ENCODE results near the gene SLC2A13.

SLC2A13 gene

DNA sequence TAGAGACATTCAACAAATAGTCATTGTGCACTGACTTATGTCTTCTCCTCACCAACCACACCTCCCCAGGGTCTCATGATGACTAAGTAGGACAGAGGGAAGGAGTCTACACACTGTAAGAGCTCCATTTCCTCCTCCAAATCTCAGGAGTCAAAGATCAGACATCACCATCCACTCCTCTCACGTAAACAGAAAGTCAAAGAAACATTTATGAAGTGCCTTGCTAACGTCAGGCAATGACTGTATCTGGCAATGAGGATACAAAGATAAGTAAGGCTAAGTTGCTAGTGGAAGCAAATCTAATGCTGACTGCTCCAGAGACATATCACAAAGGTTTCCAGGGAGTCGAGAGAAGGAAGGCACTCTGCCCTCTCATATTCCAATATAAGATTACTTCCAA, 88.9 kb downstream of the SLC2A13 start:
- no peak overlapping the region for H3K4me3 ChIP-seq (ENCODE audit: low read depth, low read length)
- TF ChIP-seq, protein P1, sequence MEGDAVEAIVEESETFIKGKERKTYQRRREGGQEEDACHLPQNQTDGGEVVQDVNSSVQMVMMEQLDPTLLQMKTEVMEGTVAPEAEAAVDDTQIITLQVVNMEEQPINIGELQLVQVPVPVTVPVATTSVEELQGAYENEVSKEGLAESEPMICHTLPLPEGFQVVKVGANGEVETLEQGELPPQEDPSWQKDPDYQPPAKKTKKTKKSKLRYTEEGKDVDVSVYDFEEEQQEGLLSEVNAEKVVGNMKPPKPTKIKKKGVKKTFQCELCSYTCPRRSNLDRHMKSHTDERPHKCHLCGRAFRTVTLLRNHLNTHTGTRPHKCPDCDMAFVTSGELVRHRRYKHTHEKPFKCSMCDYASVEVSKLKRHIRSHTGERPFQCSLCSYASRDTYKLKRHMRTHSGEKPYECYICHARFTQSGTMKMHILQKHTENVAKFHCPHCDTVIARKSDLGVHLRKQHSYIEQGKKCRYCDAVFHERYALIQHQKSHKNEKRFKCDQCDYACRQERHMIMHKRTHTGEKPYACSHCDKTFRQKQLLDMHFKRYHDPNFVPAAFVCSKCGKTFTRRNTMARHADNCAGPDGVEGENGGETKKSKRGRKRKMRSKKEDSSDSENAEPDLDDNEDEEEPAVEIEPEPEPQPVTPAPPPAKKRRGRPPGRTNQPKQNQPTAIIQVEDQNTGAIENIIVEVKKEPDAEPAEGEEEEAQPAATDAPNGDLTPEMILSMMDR (IDR thresholded peaks at IDR 0.05; ENCODE audit: low read depth, low read length, missing control alignments) = no peak
- no peak for DNase-seq (ENCODE audit: low read depth)

DNA sequence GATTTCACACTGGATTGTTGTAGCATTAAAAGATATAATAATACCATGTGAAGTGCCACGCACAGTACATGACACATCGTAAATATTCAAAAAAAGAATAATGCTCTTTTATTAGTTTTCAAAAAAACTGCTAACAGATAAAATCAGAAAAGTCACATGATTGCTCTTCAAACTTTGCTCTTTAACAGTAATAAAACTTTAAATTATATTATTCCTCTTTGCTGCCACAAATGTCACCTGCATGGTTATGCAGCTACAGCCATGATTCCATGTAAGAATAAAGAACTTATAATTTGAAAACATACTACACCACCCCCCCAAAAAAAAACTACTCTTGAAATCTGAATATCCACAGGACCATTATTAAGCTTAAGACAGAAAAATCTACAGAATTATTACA, 90.0 kb downstream of the SLC2A13 start:
- no peak for DNase-seq (ENCODE audit: low read depth)
- H3K4me3 ChIP-seq (ENCODE audit: low read depth, low read length) = no peak overlapping the region
- TF ChIP-seq, protein P1 (IDR thresholded peaks at IDR 0.05; ENCODE audit: low read depth, low read length, missing control alignments) = no peak

DNA sequence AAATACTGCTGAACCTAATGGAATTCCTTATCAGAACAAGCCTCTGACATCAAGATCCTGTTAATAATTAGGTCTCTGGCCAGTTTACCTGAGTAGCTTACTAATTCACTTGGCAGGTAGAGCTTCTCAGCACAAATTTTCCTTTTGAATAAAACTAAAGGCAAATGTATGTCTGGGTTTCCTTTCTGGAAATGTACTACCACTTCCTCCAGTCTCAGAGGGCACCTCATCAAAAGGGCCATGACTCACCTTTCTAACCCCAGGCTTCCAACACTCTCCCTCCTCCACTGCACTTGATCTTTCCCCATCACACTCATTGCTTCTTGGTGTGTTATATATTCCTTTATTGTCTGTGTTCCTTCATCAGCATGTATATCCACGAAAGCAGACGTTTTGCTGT, 90.5 kb downstream of the SLC2A13 start:
- no peak for DNase-seq (ENCODE audit: low read depth)
- H3K4me3 ChIP-seq (ENCODE audit: low read depth, low read length) = no peak overlapping the region
- TF ChIP-seq, protein P1 (IDR thresholded peaks at IDR 0.05; ENCODE audit: low read depth, low read length, missing control alignments) = no peak

DNA sequence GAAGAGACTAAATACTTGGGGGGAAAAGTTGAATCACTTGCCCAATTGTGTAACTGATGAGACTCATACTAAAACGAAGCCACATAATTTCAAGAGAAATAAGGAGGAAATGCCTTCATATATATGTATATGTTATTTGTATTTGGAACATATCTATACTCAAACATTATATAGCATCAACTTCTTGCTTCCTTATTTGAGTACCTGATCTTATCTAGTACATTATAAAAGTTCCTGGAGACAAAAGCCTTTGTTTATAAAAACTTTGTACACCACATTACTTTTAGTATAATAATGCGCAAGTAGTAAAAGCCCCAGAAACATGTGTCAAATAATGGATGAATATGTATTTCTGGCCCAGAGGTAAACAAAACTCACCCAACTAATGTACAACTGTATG, 92.0 kb downstream of the SLC2A13 start:
- H3K4me3 ChIP-seq (ENCODE audit: low read depth, low read length) = no peak overlapping the region
- TF ChIP-seq, protein P1 (IDR thresholded peaks at IDR 0.05; ENCODE audit: low read depth, low read length, missing control alignments) = no peak
- no peak for DNase-seq (ENCODE audit: low read depth)

DNA sequence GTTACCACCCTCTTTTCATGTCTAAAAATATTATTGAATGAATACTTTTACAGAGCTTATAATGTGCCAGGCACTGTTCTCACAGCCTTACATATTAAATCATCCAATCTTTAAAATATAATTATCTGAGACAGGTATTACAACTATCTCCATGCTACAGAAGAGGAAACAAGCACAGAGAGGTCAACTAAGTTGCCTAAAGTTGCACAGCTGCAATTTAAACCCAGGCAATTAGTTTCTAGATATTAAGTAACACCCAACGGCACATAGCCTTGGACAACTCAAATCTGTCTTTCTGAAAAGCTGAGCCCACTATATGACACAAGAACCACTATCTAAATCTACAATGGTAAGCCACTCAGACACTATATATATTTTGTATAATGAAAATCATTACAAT, 92.6 kb downstream of the SLC2A13 start:
- no peak overlapping the region for H3K4me3 ChIP-seq (ENCODE audit: low read depth, low read length)
- TF ChIP-seq, protein P1 (IDR thresholded peaks at IDR 0.05; ENCODE audit: low read depth, low read length, missing control alignments) = no peak
- DNase-seq (ENCODE audit: low read depth) = no peak

DNA sequence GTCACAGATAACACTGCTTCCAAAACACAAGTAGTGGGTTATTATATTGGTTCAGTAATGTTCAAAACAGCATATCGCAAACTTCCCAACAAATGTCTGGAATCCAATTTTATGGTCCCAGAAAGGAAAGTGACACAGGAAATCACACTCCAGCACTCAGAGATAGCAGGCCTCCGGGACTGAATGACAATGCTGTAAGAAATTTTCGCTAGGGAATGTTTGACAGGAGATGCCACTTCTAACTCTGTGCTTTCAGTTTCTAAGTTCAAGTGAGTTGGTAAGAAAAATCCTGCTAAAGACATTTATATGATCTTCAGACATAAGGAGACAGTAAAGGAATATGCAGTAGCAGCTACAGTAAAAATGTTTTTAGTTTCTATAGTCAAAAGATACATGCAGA, 93.2 kb downstream of the SLC2A13 start:
- no peak for DNase-seq (ENCODE audit: low read depth)
- no peak overlapping the region for H3K4me3 ChIP-seq (ENCODE audit: low read depth, low read length)
- TF ChIP-seq, protein P1 (IDR thresholded peaks at IDR 0.05; ENCODE audit: low read depth, low read length, missing control alignments) = no peak

DNA sequence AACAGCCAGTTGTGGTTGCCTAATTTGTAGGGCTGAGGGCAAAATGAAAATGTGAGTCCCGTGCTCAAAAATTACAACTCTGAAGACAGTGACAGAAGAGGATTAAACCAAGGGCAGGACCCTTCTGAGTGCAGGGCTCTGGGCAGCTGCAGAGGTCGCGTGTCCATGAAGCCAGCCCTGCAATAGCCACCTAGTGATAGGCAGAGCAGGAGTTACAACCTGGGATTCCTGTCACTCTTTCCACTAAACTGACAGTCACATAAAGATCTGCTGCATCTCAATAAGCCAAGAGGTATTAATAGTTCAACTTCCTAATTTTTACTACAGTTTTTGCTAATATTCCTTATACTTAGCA, 94.1 kb downstream of the SLC2A13 start:
- no peak overlapping the region; the same call in 1 of the 2 replicates for H3K4me3 ChIP-seq (ENCODE audit: low read depth, low read length)
- DNase-seq (ENCODE audit: low read depth) = no peak
- TF ChIP-seq, protein P1 (IDR thresholded peaks at IDR 0.05; ENCODE audit: low read depth, low read length, missing control alignments) = no peak
